Activated CD4-positive, alpha-beta T cell treated with anti-CD3 and anti-CD28 coated beads, Interleukin-2, amount 10 ng/mL, durations not matched to agents 24 days and 14 days (primary cell): ENCODE results near the gene POLE2. TPM values are rescaled to one million over a fixed set of nuclear protein-coding genes. Genes with fewer than 3 reads are reported as not detected.

Experiments used
- DNase-seq: peaks from one replicate; pipeline ENCODE4 v3.0.0; 2022
- H3K27ac Mint-ChIP-seq: one replicate; pipeline ENCODE4 v1.8.0; 2022; ENCODE audit warnings: mild to moderate bottlenecking, mixed read lengths
- H3K27me3 Mint-ChIP-seq: one replicate; pipeline ENCODE4 v1.8.0; 2022; ENCODE audit warnings: mixed read lengths
- H3K36me3 Mint-ChIP-seq: one replicate; pipeline ENCODE4 v1.8.0; 2022; ENCODE audit warnings: low read depth, mild to moderate bottlenecking, mixed read lengths
- H3K4me1 Mint-ChIP-seq: one replicate; pipeline ENCODE4 v1.8.0; 2021; ENCODE audit warnings: mixed read lengths
- H3K4me3 Mint-ChIP-seq: one replicate; pipeline ENCODE4 v1.8.0; 2022; ENCODE audit warnings: mild to moderate bottlenecking, moderate library complexity, mixed read lengths
- H3K9me3 Mint-ChIP-seq: one replicate; pipeline ENCODE4 v1.8.0; 2021; ENCODE audit warnings: mixed read lengths
- intact Hi-C: fragments of 100-400 bp; cut with micrococcal nuclease; formaldehyde crosslinking; loops from one replicate; pipeline ENCODE4 v1.15.1; 2023
- total RNA-seq: library from RNA; stranded (reverse); gene quantifications from 2 replicates; pipeline ENCODE4 v1.2.3, GENCODE V29; 2022

POLE2 gene
- total RNA-seq, 1 donor from 2014 or later, result 52.8 TPM

- H3K4me1 Mint-ChIP-seq, result peaks cover 33% of the 10 kb centered on the region
- H3K36me3 Mint-ChIP-seq, result peaks cover 53% of the 10 kb centered on the region
- H3K27ac Mint-ChIP-seq, result no peak overlapping the region
- intact Hi-C loops, result no loop called here
- no peaks in the 10 kb centered on the region for H3K27me3 Mint-ChIP-seq
- no peaks in the 10 kb centered on the region for H3K9me3 Mint-ChIP-seq
- H3K4me3 Mint-ChIP-seq, result no peak overlapping the region
- peak; percentile 49 for DNase-seq
Measured at GRCh38 chr14:49640540-49641417, 47.2 kb downstream of the POLE2 start.

DNA sequence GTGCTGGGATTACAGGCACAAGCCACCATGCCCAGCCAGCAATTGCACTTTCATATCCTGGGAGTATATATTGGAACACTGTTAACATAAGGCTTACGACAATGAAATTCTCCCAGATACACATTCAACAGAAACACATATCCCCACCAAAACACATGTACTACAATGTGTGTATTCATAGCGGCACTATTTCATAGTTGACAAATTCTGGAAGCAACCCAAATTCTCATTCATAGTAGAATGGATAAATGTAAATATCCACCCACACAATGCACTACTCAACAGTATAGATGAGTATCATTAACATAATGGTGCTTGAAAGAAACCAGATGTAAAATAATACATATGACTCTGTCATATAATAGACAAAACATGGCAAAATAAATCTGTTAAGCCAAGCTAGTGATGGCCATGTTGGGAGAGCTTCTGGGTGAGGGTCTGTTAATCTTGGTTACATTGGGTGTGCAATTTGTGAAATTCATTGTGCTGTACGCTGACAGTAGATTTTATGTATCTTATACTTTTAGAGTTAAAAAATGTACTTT lies 50.4 kb downstream of the POLE2 start:
- H3K27ac Mint-ChIP-seq, result no peak overlapping the region
- H3K4me3 Mint-ChIP-seq, result peak overlapping the region; percentile 49
- DNase-seq, result no peak
- H3K4me1 Mint-ChIP-seq, result peaks cover 34% of the 10 kb centered on the region
- H3K27me3 Mint-ChIP-seq, result no peaks in the 10 kb centered on the region
- intact Hi-C loops, result loop anchor here (10.0 kb wide), 1 partner anchor 1187 kb away; no protein-coding TSS in a partner anchor
- H3K9me3 Mint-ChIP-seq, result no peaks in the 10 kb centered on the region
- peaks cover 52% of the 10 kb centered on the region for H3K36me3 Mint-ChIP-seq

- Mint-ChIP-seq H3K4me3 (peak overlapping the region; percentile 49), H3K4me1 (peaks cover 30% of the 10 kb centered on the region), H3K9me3 (no peaks in the 10 kb centered on the region), H3K27me3 (no peaks in the 10 kb centered on the region), H3K27ac (no peak overlapping the region), H3K36me3 (peaks cover 48% of the 10 kb centered on the region)
- intact Hi-C loops, result loop anchor here (10.0 kb wide), 1 partner anchor 1188 kb away; no protein-coding TSS in a partner anchor
- DNase-seq, result peak; percentile 51
Measured at GRCh38 chr14:49636866-49637265, 51.1 kb downstream of the POLE2 start.

DNA sequence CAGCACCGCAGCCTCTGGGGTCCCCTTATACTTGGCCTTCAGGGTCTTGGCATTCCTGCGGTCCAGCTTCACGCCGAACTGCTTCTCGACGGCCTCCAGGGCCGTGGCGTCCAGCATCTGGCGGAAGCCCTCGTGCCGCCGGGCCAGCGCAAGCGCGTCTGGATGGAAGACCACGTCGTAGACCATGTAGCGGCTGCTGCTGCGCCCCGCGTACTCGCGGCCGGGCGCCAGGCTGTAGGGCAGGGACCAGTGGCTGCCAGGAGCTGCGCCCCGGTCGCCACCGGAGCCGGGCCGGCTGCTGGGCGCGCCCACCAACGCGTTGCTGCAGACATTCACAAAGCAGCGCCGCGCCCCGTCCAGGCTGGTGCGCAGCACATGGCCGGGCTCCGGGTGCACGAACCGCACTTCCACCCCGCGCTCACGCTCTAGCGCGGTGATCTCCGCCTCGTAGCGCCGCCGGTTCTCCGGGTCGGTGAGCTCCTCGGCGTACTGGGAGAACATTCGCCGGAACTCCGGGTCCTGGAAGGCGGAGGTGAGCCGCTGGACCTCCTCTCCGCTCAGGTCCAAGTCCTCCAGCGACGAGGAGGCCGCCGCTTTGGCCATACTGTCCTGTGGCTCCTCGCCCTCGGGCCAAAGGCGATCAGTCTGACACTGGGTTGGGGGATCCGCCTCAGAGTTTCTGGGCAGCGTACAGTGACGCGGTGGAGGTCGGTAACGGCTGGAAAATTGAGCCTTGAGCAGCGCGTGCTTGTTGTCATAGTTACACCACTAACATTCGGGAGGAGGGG lies 53.3 kb downstream of the POLE2 start, which contains the start of gene DNAAF2:
Gene DNAAF2 (minus strand): TSS at position 698 of the 788 bp plus-strand sequence. CDS start 95 bp downstream, at position 603.
- peaks cover 42% of the 10 kb centered on the region for H3K36me3 Mint-ChIP-seq
- no peaks in the 10 kb centered on the region for H3K9me3 Mint-ChIP-seq
- peak within 1 kb of the TSS; percentile 99 for H3K4me3 Mint-ChIP-seq
- H3K27me3 Mint-ChIP-seq, result no peaks in the 10 kb centered on the region
- peak; percentile 89 for DNase-seq
- peaks cover 30% of the 10 kb centered on the region for H3K4me1 Mint-ChIP-seq
- intact Hi-C loops, result loop anchor here (1.0 to 10.0 kb wide), 9 partner anchors 14 to 1190 kb away; partner anchors contain the start of genes DMAC2L, KLHDC1, KLHDC2 and L2HGDH
- peak within 1 kb of the TSS; percentile 99 for H3K27ac Mint-ChIP-seq

GRCh38 chr14:49633640-49634546 lies 54.1 kb downstream of the POLE2 start:
- intact Hi-C loops, result loop anchor here (1.0 to 10.0 kb wide), 9 partner anchors 14 to 1191 kb away; partner anchors contain the start of genes DMAC2L, KLHDC1, KLHDC2 and L2HGDH
- Mint-ChIP-seq H3K4me3 (peak overlapping the region; percentile 99), H3K4me1 (peaks cover 29% of the 10 kb centered on the region), H3K27me3 (no peaks in the 10 kb centered on the region), H3K36me3 (peaks cover 37% of the 10 kb centered on the region), H3K9me3 (no peaks in the 10 kb centered on the region), H3K27ac (peak overlapping the region; percentile 93)
- DNase-seq, result peak; percentile 98

DNA sequence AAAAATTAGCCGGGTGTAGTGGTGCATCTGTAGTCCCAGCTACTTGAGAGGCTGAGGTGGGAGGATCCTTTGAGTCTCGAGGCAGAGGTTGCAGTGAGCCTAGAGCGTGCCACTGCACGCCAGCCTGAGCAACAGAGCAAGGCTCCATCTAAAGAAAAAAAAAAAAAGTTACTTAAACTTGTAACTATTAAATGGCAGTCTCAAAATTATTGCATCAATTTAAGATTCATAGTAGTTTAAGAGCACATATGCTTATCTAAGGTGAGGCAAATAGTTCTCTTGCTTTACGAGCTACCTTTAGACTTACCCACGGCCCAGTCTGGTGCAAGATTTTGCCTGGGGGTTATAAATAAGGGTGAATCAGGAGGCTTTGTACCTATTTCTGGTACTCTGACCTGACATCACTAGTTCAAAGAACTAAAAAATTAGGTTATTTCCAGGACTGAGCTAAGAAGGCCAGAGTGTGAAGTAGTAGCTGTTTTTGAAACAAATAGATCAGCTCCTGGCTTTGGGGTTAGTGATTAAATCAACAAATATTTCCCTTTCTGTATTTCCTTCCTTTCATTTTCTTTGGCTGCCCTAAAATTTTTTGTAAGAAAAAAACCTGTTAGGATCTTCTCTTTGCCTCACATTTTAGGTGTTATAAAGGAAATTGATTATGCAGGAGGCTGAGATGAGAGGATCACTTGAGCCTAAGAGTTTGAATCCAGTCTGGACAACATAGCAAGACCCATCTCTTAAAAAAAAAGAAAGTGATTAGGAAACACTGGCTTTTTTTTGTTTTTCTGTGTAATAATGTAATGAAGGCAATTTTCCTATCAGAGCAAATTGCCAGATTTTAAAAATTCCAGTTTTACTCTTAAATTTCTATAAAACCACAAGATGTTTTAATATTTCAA lies 63.8 kb downstream of the POLE2 start:
- H3K9me3 Mint-ChIP-seq, result no peaks in the 10 kb centered on the region
- intact Hi-C loops, result loop anchor here (5.0 kb wide), 1 partner anchor 493 kb away; the partner anchor contains the start of gene VCPKMT
- no peak for DNase-seq
- peak overlapping the region; percentile 96 for H3K4me3 Mint-ChIP-seq
- H3K36me3 Mint-ChIP-seq, result peaks cover 53% of the 10 kb centered on the region
- peaks cover 34% of the 10 kb centered on the region for H3K4me1 Mint-ChIP-seq
- no peaks in the 10 kb centered on the region for H3K27me3 Mint-ChIP-seq
- peak overlapping the region; percentile 69 for H3K27ac Mint-ChIP-seq

DNA sequence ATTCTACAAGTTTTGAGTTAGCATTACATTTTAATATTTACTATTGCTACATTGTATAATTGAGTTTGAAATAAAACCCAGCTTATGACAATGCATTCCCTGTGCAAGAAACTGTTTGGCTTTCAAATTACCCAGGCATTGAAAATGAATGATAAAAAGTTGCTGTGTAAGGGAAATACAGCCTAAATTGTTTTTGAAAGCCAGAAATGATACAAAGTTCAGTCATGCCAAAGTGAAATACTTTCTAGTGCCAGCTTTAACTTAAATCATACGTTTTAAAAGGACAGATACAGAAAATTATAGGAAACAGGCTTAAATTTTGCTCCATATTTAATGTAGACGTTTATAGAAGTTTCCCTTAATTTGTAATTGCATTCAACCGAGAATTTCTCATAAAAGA lies 64.6 kb downstream of the POLE2 start:
- Mint-ChIP-seq H3K4me3 (peak overlapping the region; percentile 96), H3K27ac (peak overlapping the region; percentile 37), H3K36me3 (peaks cover 59% of the 10 kb centered on the region), H3K9me3 (no peaks in the 10 kb centered on the region), H3K27me3 (no peaks in the 10 kb centered on the region), H3K4me1 (peaks cover 37% of the 10 kb centered on the region)
- DNase-seq, result no peak
- intact Hi-C loops, result loop anchor here (5.0 kb wide), 1 partner anchor 494 kb away; the partner anchor contains the start of gene VCPKMT

DNA sequence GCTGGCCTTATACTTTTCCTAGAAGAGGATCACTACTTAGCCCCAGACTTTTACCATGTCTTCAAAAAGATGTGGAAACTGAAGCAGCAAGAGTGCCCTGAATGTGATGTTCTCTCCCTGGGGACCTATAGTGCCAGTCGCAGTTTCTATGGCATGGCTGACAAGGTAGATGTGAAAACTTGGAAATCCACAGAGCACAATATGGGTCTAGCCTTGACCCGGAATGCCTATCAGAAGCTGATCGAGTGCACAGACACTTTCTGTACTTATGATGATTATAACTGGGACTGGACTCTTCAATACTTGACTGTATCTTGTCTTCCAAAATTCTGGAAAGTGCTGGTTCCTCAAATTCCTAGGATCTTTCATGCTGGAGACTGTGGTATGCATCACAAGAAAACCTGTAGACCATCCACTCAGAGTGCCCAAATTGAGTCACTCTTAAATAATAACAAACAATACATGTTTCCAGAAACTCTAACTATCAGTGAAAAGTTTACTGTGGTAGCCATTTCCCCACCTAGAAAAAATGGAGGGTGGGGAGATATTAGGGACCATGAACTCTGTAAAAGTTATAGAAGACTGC lies 65.9 kb downstream of the POLE2 start:
- peaks cover 40% of the 10 kb centered on the region for H3K4me1 Mint-ChIP-seq

GRCh38 chr14:49621114-49621881 lies 66.7 kb downstream of the POLE2 start:
- Mint-ChIP-seq H3K27me3 (no peaks in the 10 kb centered on the region), H3K9me3 (no peaks in the 10 kb centered on the region), H3K27ac (peak overlapping the region; percentile 96), H3K36me3 (peaks cover 67% of the 10 kb centered on the region), H3K4me3 (peak overlapping the region; percentile 96), H3K4me1 (peaks cover 38% of the 10 kb centered on the region)
- DNase-seq, result peak; percentile 75
- intact Hi-C loops, result loop anchor here (2.0 to 5.0 kb wide), 3 partner anchors 68 to 610 kb away; partner anchors contain the start of genes POLE2, SOS2 and VCPKMT

More for the DNA sequence above, 65.9 kb downstream of the POLE2 start:
- Mint-ChIP-seq H3K36me3 (peaks cover 65% of the 10 kb centered on the region), H3K27ac (peak overlapping the region; percentile 96), H3K27me3 (no peaks in the 10 kb centered on the region), H3K4me3 (peak overlapping the region; percentile 96), H3K9me3 (no peaks in the 10 kb centered on the region)
- intact Hi-C loops, result loop anchor here (5.0 kb wide), 1 partner anchor 495 kb away; the partner anchor contains the start of gene VCPKMT
- DNase-seq, result no peak

GRCh38 chr14:49620182-49621113 lies 67.6 kb downstream of the POLE2 start, which contains the start of the genes MGAT2 and RPL36AL:
MGAT2 (plus strand) TSS chr14:49620799; CDS start chr14:49621269, 470 bp downstream.
RPL36AL (minus strand) TSS chr14:49620626; CDS start chr14:49619104, 1,522 bp downstream.
- intact Hi-C loops, result loop anchor here (1.0 to 5.0 kb wide), 7 partner anchors 14 to 610 kb away; partner anchors contain the start of genes KLHDC2, LRR1, POLE2 and RPS29
- Mint-ChIP-seq H3K36me3 (peaks cover 71% of the 10 kb centered on the region), H3K27me3 (no peaks in the 10 kb centered on the region), H3K4me3 (peak within 1 kb of the TSS; percentile 96), H3K4me1 (peaks cover 36% of the 10 kb centered on the region), H3K9me3 (no peaks in the 10 kb centered on the region), H3K27ac (peak within 1 kb of the TSS; percentile 96)
- peak; percentile 99 for DNase-seq
